ENCODE measurements around the gene BORCS6. TPM values are rescaled to one million over a fixed set of nuclear protein-coding genes. Genes with fewer than 3 reads are reported as not detected.
A peak's percentile ranks its signal among the peaks of the same experiment; 100 is the strongest.

Gene BORCS6
- total RNA-seq, 2 experiments from 2014 or later = 6.1 to 6.4 TPM

DNA sequence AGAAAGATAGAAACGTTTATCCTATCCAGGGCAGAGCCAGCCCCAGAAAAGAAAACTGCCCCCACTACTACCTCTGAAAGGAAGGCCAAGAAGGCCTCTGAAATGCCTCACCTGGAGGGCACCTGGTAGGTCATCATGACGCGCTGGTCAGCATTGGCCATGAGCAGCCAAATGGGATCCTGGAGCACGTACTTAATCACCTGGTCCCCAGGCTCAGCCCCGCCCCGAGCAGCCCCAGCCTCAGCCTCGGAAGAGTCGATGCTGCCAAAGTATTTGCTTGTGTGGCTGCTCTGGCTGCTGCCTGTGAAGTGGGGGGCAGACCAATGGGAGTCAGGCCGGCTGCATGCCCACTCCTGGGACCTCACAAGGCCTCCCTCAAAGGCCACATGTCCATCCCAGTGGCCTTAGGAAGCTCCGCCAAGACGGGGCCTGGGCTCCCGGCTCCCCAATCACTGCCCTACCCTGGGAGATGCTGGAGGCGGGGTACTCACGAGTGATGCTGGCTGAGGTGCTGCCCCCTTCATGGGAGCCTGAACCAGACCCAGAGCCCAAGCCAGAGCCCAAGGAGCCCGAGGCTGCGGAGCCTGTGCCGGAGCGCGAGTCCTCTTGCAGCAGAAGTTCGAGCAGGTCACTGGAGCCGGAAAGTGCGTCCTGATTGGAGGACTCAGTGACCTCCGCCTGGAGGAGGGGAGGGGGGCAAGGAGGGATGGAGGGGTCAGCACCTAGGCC, 47.7 kb downstream of the BORCS6 start:
- H3K27me3 Mint-ChIP-seq = peaks cover 3% of the 10 kb centered on the region
- no peak overlapping the region for H3K27ac ChIP-seq (ENCODE audit: low read depth in 1 of 2, low read length in 2 of 2)
- ChIA-PET CTCF (interaction anchor here (2.2 kb wide), 1 partner anchor 16 kb away, joined by 5 read pairs; no protein-coding TSS in a partner anchor), POLR2A (interaction anchor here (0.5 to 5.6 kb wide), 5 partner anchors 9 to 60 kb away, joined by 3 to 105 read pairs (median 3); partner anchors contain the start of gene BORCS6)
- DNase-seq (peak in 4 of 14 experiments; percentile 2 to 50 (median 24)), ATAC-seq (ENCODE audit: poor library complexity) (no peak)
- no peaks in the 10 kb centered on the region for H3K27me3 ChIP-seq (ENCODE audit: control insufficient read depth in 1 of 2, insufficient read depth in 2 of 2, low read length in 2 of 2)
- TF ChIP-seq, protein P1, sequence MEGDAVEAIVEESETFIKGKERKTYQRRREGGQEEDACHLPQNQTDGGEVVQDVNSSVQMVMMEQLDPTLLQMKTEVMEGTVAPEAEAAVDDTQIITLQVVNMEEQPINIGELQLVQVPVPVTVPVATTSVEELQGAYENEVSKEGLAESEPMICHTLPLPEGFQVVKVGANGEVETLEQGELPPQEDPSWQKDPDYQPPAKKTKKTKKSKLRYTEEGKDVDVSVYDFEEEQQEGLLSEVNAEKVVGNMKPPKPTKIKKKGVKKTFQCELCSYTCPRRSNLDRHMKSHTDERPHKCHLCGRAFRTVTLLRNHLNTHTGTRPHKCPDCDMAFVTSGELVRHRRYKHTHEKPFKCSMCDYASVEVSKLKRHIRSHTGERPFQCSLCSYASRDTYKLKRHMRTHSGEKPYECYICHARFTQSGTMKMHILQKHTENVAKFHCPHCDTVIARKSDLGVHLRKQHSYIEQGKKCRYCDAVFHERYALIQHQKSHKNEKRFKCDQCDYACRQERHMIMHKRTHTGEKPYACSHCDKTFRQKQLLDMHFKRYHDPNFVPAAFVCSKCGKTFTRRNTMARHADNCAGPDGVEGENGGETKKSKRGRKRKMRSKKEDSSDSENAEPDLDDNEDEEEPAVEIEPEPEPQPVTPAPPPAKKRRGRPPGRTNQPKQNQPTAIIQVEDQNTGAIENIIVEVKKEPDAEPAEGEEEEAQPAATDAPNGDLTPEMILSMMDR (IDR thresholded peaks at IDR 0.05) = no peak
- H3K27ac Mint-ChIP-seq = no peak overlapping the region
- peak overlapping the region; percentile 60 for H3K4me3 Mint-ChIP-seq
- H3K9me3 ChIP-seq (ENCODE audit: control insufficient read depth in 1 of 2, insufficient read depth in 1 of 2, low read length in 2 of 2) = no peaks in the 10 kb centered on the region
- H3K4me3 ChIP-seq (ENCODE audit: low read length) = no peak overlapping the region
- intact Hi-C loops (cut with DNase I, micrococcal nuclease) = no loop called here
- peaks cover 5% of the 10 kb centered on the region for H3K4me1 Mint-ChIP-seq (ENCODE audit: low read depth)
- peaks cover 33% of the 10 kb centered on the region for H3K4me1 ChIP-seq (ENCODE audit: insufficient read depth, low read length)
- peaks cover 71% of the 10 kb centered on the region for H3K36me3 ChIP-seq (ENCODE audit: insufficient read depth, low read length)
- H3K9me3 Mint-ChIP-seq = no peaks in the 10 kb centered on the region
- peaks cover 72% of the 10 kb centered on the region for H3K36me3 Mint-ChIP-seq (ENCODE audit: low read depth)

GRCh38 chr17:8141741-8142140, 48.2 kb downstream of the BORCS6 start:
- Mint-ChIP-seq H3K4me1 (ENCODE audit: low read depth) (peaks cover 5% of the 10 kb centered on the region), H3K36me3 (ENCODE audit: low read depth) (peaks cover 66% of the 10 kb centered on the region), H3K4me3 (peak overlapping the region; percentile 18), H3K27ac (no peak overlapping the region), H3K9me3 (no peaks in the 10 kb centered on the region), H3K27me3 (peaks cover 3% of the 10 kb centered on the region)
- ATAC-seq (ENCODE audit: poor library complexity) (no peak), DNase-seq (no peak)
- TF ChIP-seq, protein P1 (IDR thresholded peaks at IDR 0.05) = no peak
- H3K27ac ChIP-seq (ENCODE audit: low read depth in 1 of 2, low read length in 2 of 2) = no peak overlapping the region
- H3K36me3 ChIP-seq (ENCODE audit: insufficient read depth, low read length) = peaks cover 65% of the 10 kb centered on the region
- no peaks in the 10 kb centered on the region for H3K9me3 ChIP-seq (ENCODE audit: control insufficient read depth in 1 of 2, insufficient read depth in 1 of 2, low read length in 2 of 2)
- H3K27me3 ChIP-seq (ENCODE audit: control insufficient read depth in 1 of 2, insufficient read depth in 2 of 2, low read length in 2 of 2) = no peaks in the 10 kb centered on the region
- ChIA-PET CTCF (interaction anchor here (2.2 to 4.6 kb wide), 2 partner anchors 17 to 22 kb away, joined by 5 to 42 read pairs; partner anchors contain the start of gene ALOXE3), POLR2A (interaction anchor here (0.5 to 5.6 kb wide), 8 partner anchors 9 to 81 kb away, joined by 3 to 105 read pairs (median 20); partner anchors contain the start of gene BORCS6)
- H3K4me3 ChIP-seq (ENCODE audit: low read length) = no peak overlapping the region
- intact Hi-C loops (cut with DNase I, micrococcal nuclease) = no loop called here
- peaks cover 29% of the 10 kb centered on the region for H3K4me1 ChIP-seq (ENCODE audit: insufficient read depth, low read length)

DNA sequence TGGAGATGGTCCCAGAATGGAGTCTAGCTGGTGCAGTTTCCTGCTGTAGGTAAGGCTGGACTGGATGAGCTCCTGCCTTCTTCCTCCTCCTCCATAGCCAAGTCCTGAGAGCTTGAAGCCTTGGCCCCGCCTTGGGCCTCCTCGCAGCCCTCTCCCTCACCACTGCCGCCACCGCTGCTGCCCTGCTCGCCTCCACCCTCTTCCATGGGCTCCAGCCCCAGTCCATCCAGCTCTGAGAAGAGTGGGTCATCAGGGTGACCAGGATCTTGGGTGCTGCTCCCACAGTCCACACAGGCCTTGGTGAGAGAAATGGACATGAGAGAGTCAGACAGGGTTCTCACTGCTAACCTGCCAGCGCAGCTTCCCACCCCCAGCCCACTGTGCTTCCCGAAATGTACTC, 48.9 kb downstream of the BORCS6 start:
- intact Hi-C loops (cut with DNase I, micrococcal nuclease) = no loop called here
- H3K27ac ChIP-seq (ENCODE audit: low read depth in 1 of 2, low read length in 2 of 2) = no peak overlapping the region
- no peaks in the 10 kb centered on the region for H3K27me3 ChIP-seq (ENCODE audit: control insufficient read depth in 1 of 2, insufficient read depth in 2 of 2, low read length in 2 of 2)
- H3K36me3 ChIP-seq (ENCODE audit: insufficient read depth, low read length) = peaks cover 58% of the 10 kb centered on the region
- ChIA-PET CTCF (interaction anchor here (1.0 to 4.6 kb wide), 4 partner anchors 13 to 22 kb away, joined by 3 to 42 read pairs (median 5); partner anchors contain the start of gene ALOXE3), POLR2A (interaction anchor here (0.9 to 5.6 kb wide), 9 partner anchors 9 to 106 kb away, joined by 3 to 105 read pairs (median 25); partner anchors contain the start of genes BORCS6 and CTC1)
- TF ChIP-seq, protein P1 (IDR thresholded peaks at IDR 0.05) = no peak
- H3K4me1 ChIP-seq (ENCODE audit: insufficient read depth, low read length) = peaks cover 26% of the 10 kb centered on the region
- Mint-ChIP-seq H3K27me3 (peaks cover 3% of the 10 kb centered on the region), H3K27ac (no peak overlapping the region), H3K9me3 (no peaks in the 10 kb centered on the region), H3K4me3 (peak overlapping the region; percentile 70), H3K36me3 (ENCODE audit: low read depth) (peaks cover 59% of the 10 kb centered on the region), H3K4me1 (ENCODE audit: low read depth) (peaks cover 5% of the 10 kb centered on the region)
- H3K4me3 ChIP-seq (ENCODE audit: low read length) = no peak overlapping the region
- ATAC-seq (ENCODE audit: poor library complexity) (no peak), DNase-seq (peak in 1 of 14 experiments; percentile 20)
- no peaks in the 10 kb centered on the region for H3K9me3 ChIP-seq (ENCODE audit: control insufficient read depth in 1 of 2, insufficient read depth in 1 of 2, low read length in 2 of 2)

All from CD4-positive, alpha-beta T cell (primary cell).